Endothelial cell of umbilical vein (primary cell): Measurements from ENCODE around the gene EPC2.

Experiments used
- CTCF ChIP-seq, 2 donors: IDR thresholded peaks; 1 replicate in 1 of 2; 2 replicates in 1 of 2; pipeline ENCODE4 v1.5.1; 2011; ENCODE audit warnings: low read length in 2 of 2, mild to moderate bottlenecking in 2 of 2, moderate library complexity in 2 of 2, control low read depth in 1 of 2, inconsistent platforms in 1 of 2, low read depth in 1 of 2; ENCODE audit not compliant: insufficient read depth in 1 of 2; ENCODE audit errors: extremely low read depth in 1 of 2
- EZH2 ChIP-seq: IDR thresholded peaks from 2 replicates; pipeline ENCODE4 v1.6.1; 2012; ENCODE audit warnings: borderline replicate concordance, low read depth, mild to moderate bottlenecking, moderate library complexity, low read length, inconsistent platforms; ENCODE audit not compliant: severe bottlenecking
- GATA2 ChIP-seq: IDR thresholded peaks from 2 replicates; pipeline ENCODE4 v1.7.0; 2011; ENCODE audit warnings: low read depth, mild to moderate bottlenecking, moderate library complexity, mixed read lengths, low read length; ENCODE audit not compliant: insufficient read length, insufficient read depth
- MAX ChIP-seq: IDR thresholded peaks from 2 replicates; pipeline ENCODE4 v1.6.1; 2011; ENCODE audit not compliant: insufficient read depth, insufficient read length
- POLR2A ChIP-seq: IDR thresholded peaks from 2 replicates; pipeline ENCODE4 v1.6.1; 2012; ENCODE audit warnings: low read depth, mild to moderate bottlenecking, control low read depth, low read length

GRCh38 chr2:148614322-148615049 lies 30.1 kb upstream of the EPC2 start:
- no peak for TF ChIP-seq POLR2A
- no peak for TF ChIP-seq MAX
- TF ChIP-seq GATA2, result no peak
- no peak for TF ChIP-seq EZH2
- no peak for TF ChIP-seq CTCF (IDR thresholded peaks at IDR 0.05; ENCODE audit: extremely low read depth in 1 of 2, insufficient read depth in 1 of 2, low read depth in 1 of 2, low read length in 2 of 2)
